PC-9 (cell line): ENCODE results near the gene SMIM22. TPM values are rescaled to one million over a fixed set of nuclear protein-coding genes. Genes with fewer than 3 reads are reported as not detected.

ENCODE experiments used
- Bru-seq: library from RNA; stranded (reverse); fragments of 400-500 nt; gene quantifications from one replicate; lab custom pipeline; 2021; lab: Mats Ljungman, UMichigan
- BruChase-seq, 2 experiments: library from RNA; stranded (reverse); fragments of 400-500 nt; gene quantifications; one replicate each; lab custom pipeline; 2021; lab: Mats Ljungman, UMichigan
- BruUV-seq: library from RNA; stranded (reverse); fragments of 400-500 nt; replicated peaks from 2 replicates; lab custom pipeline; 2021; lab: Mats Ljungman, UMichigan
- CTCF ChIA-PET: fragments of 300-600 bp; sonication (Branson Sonifier 250); formaldehyde crosslinking; loops from one replicate; lab custom pipeline; 2022; ENCODE audit warnings: antibody characterized with exemption; lab: Charles Lee
- POLR2A ChIA-PET: fragments of 300-600 bp; sonication (Branson Sonifier 250); formaldehyde crosslinking; loops from one replicate; lab custom pipeline; 2022; ENCODE audit warnings: antibody characterized with exemption; ENCODE audit not compliant: unreplicated experiment; lab: Charles Lee
- DNase-seq, 2 experiments: peaks; one replicate each; pipeline versions ENCODE4 v3.0.0 to v3.0.0-alpha.2; 2015 to 2022; ENCODE audit warnings: mixed read lengths in 1 of 2
- H2AFZ ChIP-seq: fragments of 200-600 bp; sonication (generic); 2 replicates; pipeline ENCODE4 v1.8.1; 2017; ENCODE audit warnings: antibody characterized with exemption
- H3F3A ChIP-seq: fragments of 200-600 bp; sonication (generic); 2 replicates; pipeline ENCODE4 v1.8.1; 2017; ENCODE audit warnings: antibody characterized with exemption, mild to moderate bottlenecking, low read depth; ENCODE audit not compliant: insufficient read depth
- H3K27ac ChIP-seq: fragments of 200-600 bp; sonication (generic); 2 replicates; pipeline ENCODE4 v1.6.1; 2016; ENCODE audit warnings: mixed run types
- H3K27me3 ChIP-seq: fragments of 200-600 bp; sonication (generic); 2 replicates; pipeline ENCODE4 v1.6.1; 2016; ENCODE audit warnings: low read depth, mixed run types; ENCODE audit not compliant: insufficient read depth
- H3K36me3 ChIP-seq: fragments of 200-600 bp; sonication (generic); 2 replicates; pipeline ENCODE4 v1.6.1; 2016; ENCODE audit warnings: low read depth, mixed run types
- H3K4me1 ChIP-seq: fragments of 200-600 bp; sonication (generic); replicated peaks from 2 replicates; pipeline ENCODE4 v1.6.1; 2016; ENCODE audit warnings: mixed run types; ENCODE audit not compliant: insufficient read depth
- H3K4me2 ChIP-seq: fragments of 200-600 bp; sonication (generic); 2 replicates; pipeline ENCODE4 v1.6.1; 2017; ENCODE audit warnings: mixed run types
- H3K4me3 ChIP-seq: fragments of 200-600 bp; sonication (generic); 2 replicates; pipeline ENCODE4 v1.6.1; 2016; ENCODE audit warnings: mixed run types
- H3K79me2 ChIP-seq: fragments of 200-600 bp; sonication (generic); 2 replicates; pipeline ENCODE4 v1.6.1; 2017; ENCODE audit warnings: low read depth, mixed run types
- H3K9me2 ChIP-seq: fragments of 200-600 bp; sonication (generic); 2 replicates; pipeline ENCODE4 v1.8.1; 2017; ENCODE audit warnings: mild to moderate bottlenecking; ENCODE audit not compliant: insufficient read depth
- H3K9me3 ChIP-seq: fragments of 200-600 bp; sonication (generic); 2 replicates; pipeline ENCODE4 v1.8.1; 2016; ENCODE audit warnings: low read depth; ENCODE audit not compliant: insufficient read depth
- H4K20me1 ChIP-seq: fragments of 200-600 bp; sonication (generic); 2 replicates; pipeline ENCODE4 v1.8.1; 2017; ENCODE audit not compliant: insufficient read depth
- CTCF ChIP-seq: fragments of 200-600 bp; sonication (generic); conservative IDR thresholded peaks from 2 replicates; pipeline ENCODE4 v1.6.1; 2017; ENCODE audit warnings: mixed run types, antibody characterized with exemption, mild to moderate bottlenecking, moderate library complexity
- EZH2 ChIP-seq: fragments of 200-600 bp; sonication (generic); IDR thresholded peaks from 2 replicates; pipeline ENCODE4 v1.8.0; 2017; ENCODE audit warnings: antibody characterized with exemption, low read depth
- intact Hi-C: fragments of 100-400 bp; cut with micrococcal nuclease; formaldehyde crosslinking; loops from one replicate; pipeline ENCODE4 v1.10.0; 2022; ENCODE audit not compliant: unreplicated experiment
- long read RNA-seq: library from polyadenylated mRNA; stranded (forward); transcript quantifications from one replicate; pipeline ENCODE4 v2.0.0, GENCODE V29; 2022
- total RNA-seq: library from RNA; stranded (reverse); gene quantifications from 2 replicates; pipeline ENCODE4 v1.2.3, GENCODE V29; 2021

Gene SMIM22
- total RNA-seq (134 and 182 TPM in 2 replicates), Bru-seq, nascent RNA (percentile 41 among the genes with signal in this experiment), BruChase-seq, experiment 1, labeled RNA remaining after a 2-hour chase (percentile 49 among the genes with signal in this experiment), BruChase-seq, experiment 2, labeled RNA remaining after a 6-hour chase (percentile 50 among the genes with signal in this experiment)
- long read RNA-seq, transcript SMIM22-202 (3 exons, 549 nt) = minor isoform, 13 of 192 reads
- long read RNA-seq, transcript SMIM22-204 (4 exons, 394 nt) = major isoform, 66 of 192 reads
- long read RNA-seq, transcript SMIM22-201 (4 exons, 366 nt) = major isoform, 66 of 192 reads
- long read RNA-seq, transcript SMIM22-209 (3 exons, 355 nt) = minor isoform, 20 of 192 reads
- long read RNA-seq, partial matches to known transcripts = 0 of 192 reads
- long read RNA-seq, other reads (novel, unspliced or antisense) = 27 of 192 reads

- CTCF ChIA-PET = no interaction called here
Measured at GRCh38 chr16:4795181-4795827, at the start of gene SMIM22. Gene SMIM22 (plus strand): TSS chr16:4795369. CDS start chr16:4795735, 366 bp downstream.

GRCh38 chr16:4746215-4746614 is 49.0 kb upstream of the SMIM22 start:
- Histone ChIP-seq H4K20me1 (no peaks in the 10 kb centered on the region), H3K9me2 (no peaks in the 10 kb centered on the region), H3K9me3 (no peaks in the 10 kb centered on the region), H3K4me3 (no peak overlapping the region), H3K27ac (no peak overlapping the region), H3K79me2 (no peaks in the 10 kb centered on the region), H3K4me2 (no peak overlapping the region), H3K36me3 (no peaks in the 10 kb centered on the region), H3K4me1 (no peaks in the 10 kb centered on the region), H3F3A (peaks cover 3% of the 10 kb centered on the region; the same call in 1 of the 2 replicates), H3K27me3 (no peaks in the 10 kb centered on the region), H2AFZ (no peak overlapping the region)
- ChIA-PET CTCF (no interaction called here), POLR2A (no interaction called here)
- intact Hi-C loops = no loop called here
- no peak for DNase-seq
- TF ChIP-seq EZH2 (no peak), CTCF (no peak)
- no TSS peak for BruUV-seq

More at GRCh38 chr16:4795181-4795827, at the start of gene SMIM22:
- H3K9me3 ChIP-seq = no peaks in the 10 kb centered on the region
- no peaks in the 10 kb centered on the region for H4K20me1 ChIP-seq
- BruUV-seq = no TSS peak
- H3K4me2 ChIP-seq = peak within 1 kb of the TSS; percentile 96
- H2AFZ ChIP-seq = peak within 1 kb of the TSS; percentile 82
- DNase-seq = peak; percentile 67 to 85
- H3K9me2 ChIP-seq = no peaks in the 10 kb centered on the region
- TF ChIP-seq EZH2 (no peak), CTCF (no peak)
- H3K4me1 ChIP-seq = peaks cover 24% of the 10 kb centered on the region
- POLR2A ChIA-PET = interaction anchor here (0.6 to 0.7 kb wide), 2 partner anchors 23 to 289 kb away, joined by 3 to 11 read pairs; no protein-coding TSS in a partner anchor
- H3K4me3 ChIP-seq = peak within 1 kb of the TSS; percentile 91
- no peaks in the 10 kb centered on the region; the same call in 1 of the 2 replicates for H3K36me3 ChIP-seq
- intact Hi-C loops = loop anchor here (1.0 kb wide), 1 partner anchor 27 kb away; no protein-coding TSS in a partner anchor
- peak within 1 kb of the TSS; percentile 56 for H3K27ac ChIP-seq
- no peaks in the 10 kb centered on the region for H3K27me3 ChIP-seq
- H3K79me2 ChIP-seq = peaks cover 25% of the 10 kb centered on the region
- peaks cover 22% of the 10 kb centered on the region; the same call in 1 of the 2 replicates for H3F3A ChIP-seq

GRCh38 chr16:4746991-4747574 is 48.1 kb upstream of the SMIM22 start:
- ChIA-PET CTCF (no interaction called here), POLR2A (no interaction called here)
- no peaks in the 10 kb centered on the region for H3K4me1 ChIP-seq
- no peaks in the 10 kb centered on the region for H4K20me1 ChIP-seq
- no peak overlapping the region for H2AFZ ChIP-seq
- no peaks in the 10 kb centered on the region for H3K36me3 ChIP-seq
- no peak for TF ChIP-seq CTCF
- no peak for TF ChIP-seq EZH2
- no peaks in the 10 kb centered on the region for H3K9me3 ChIP-seq
- H3K9me2 ChIP-seq = no peaks in the 10 kb centered on the region
- H3K27ac ChIP-seq = no peak overlapping the region
- BruUV-seq = no TSS peak
- H3F3A ChIP-seq = peaks cover 3% of the 10 kb centered on the region; the same call in 1 of the 2 replicates
- DNase-seq = no peak
- H3K4me3 ChIP-seq = no peak overlapping the region
- H3K27me3 ChIP-seq = no peaks in the 10 kb centered on the region
- H3K4me2 ChIP-seq = no peak overlapping the region
- no peaks in the 10 kb centered on the region for H3K79me2 ChIP-seq
- intact Hi-C loops = no loop called here
